NCI-H524 treated with DMSO at 0.1 percent for 48 hours (cell line): ENCODE data around the gene KDM1A.

Experiments
- DNase-seq: peaks from one replicate; lab custom pipeline; 2025; lab: John Stamatoyannopoulos, UW

KDM1A gene

GRCh38 chr1:23069675-23070074 is 50.4 kb downstream of the KDM1A start:
- no peak for DNase-seq

GRCh38 chr1:23074012-23074411 is 54.7 kb downstream of the KDM1A start:
- DNase-seq: no peak

GRCh38 chr1:23079025-23079424 is 59.8 kb downstream of the KDM1A start:
- no peak for DNase-seq

GRCh38 chr1:23080885-23081284 is 61.6 kb downstream of the KDM1A start:
- DNase-seq: no peak

- no peak for DNase-seq
Measured at GRCh38 chr1:23081376-23081775, 62.1 kb downstream of the KDM1A start.

- no peak for DNase-seq
Measured at GRCh38 chr1:23083714-23084480, 64.6 kb downstream of the KDM1A start.

GRCh38 chr1:23084880-23085279 is 65.6 kb downstream of the KDM1A start:
- no peak for DNase-seq

GRCh38 chr1:23085696-23086095 is 66.4 kb downstream of the KDM1A start:
- no peak for DNase-seq

GRCh38 chr1:23088027-23088426 is 68.8 kb downstream of the KDM1A start:
- no peak for DNase-seq

- DNase-seq: no peak
Measured at GRCh38 chr1:23090056-23090455, 70.8 kb downstream of the KDM1A start.

GRCh38 chr1:23091545-23091944 is 72.3 kb downstream of the KDM1A start:
- DNase-seq: no peak

GRCh38 chr1:23092447-23092846 is 73.2 kb downstream of the KDM1A start:
- DNase-seq: no peak

GRCh38 chr1:23097316-23097715 is 78.0 kb downstream of the KDM1A start:
- DNase-seq: no peak

GRCh38 chr1:23098463-23099170 is 79.3 kb downstream of the KDM1A start:
- DNase-seq: no peak

- DNase-seq: no peak
Measured at GRCh38 chr1:23099171-23099536, 79.9 kb downstream of the KDM1A start.

GRCh38 chr1:23100074-23100748 is 80.9 kb downstream of the KDM1A start:
- no peak for DNase-seq

GRCh38 chr1:23101101-23101827 is 82.0 kb downstream of the KDM1A start:
- no peak for DNase-seq

GRCh38 chr1:23101887-23102286 is 82.6 kb downstream of the KDM1A start:
- DNase-seq: no peak

GRCh38 chr1:23102289-23102688 is 83.0 kb downstream of the KDM1A start:
- DNase-seq: no peak

GRCh38 chr1:23103001-23103889 is 84.0 kb downstream of the KDM1A start:
- no peak for DNase-seq

- no peak for DNase-seq
Measured at GRCh38 chr1:23108918-23109533, 89.8 kb downstream of the KDM1A start.
